GM12875 (cell line): ENCODE measurements around the gene S100A1.

Experiments used
- H3K4me3 ChIP-seq: one replicate; pipeline ENCODE4 v1.5.1; 2011; ENCODE audit warnings: low read depth, low read length, control low read depth
- TF ChIP-seq, protein P1 (sequence below): IDR thresholded peaks from 2 replicates; pipeline ENCODE4 v1.5.1; 2011; ENCODE audit warnings: low read depth, mild to moderate bottlenecking, control low read depth, inconsistent platforms, low read length, moderate library complexity, borderline replicate concordance; ENCODE audit not compliant: insufficient read depth

Gene S100A1

GRCh38 chr1:153615406-153615805, 12.8 kb upstream of the S100A1 start:
- no peak overlapping the region for H3K4me3 ChIP-seq
- TF ChIP-seq, protein P1, sequence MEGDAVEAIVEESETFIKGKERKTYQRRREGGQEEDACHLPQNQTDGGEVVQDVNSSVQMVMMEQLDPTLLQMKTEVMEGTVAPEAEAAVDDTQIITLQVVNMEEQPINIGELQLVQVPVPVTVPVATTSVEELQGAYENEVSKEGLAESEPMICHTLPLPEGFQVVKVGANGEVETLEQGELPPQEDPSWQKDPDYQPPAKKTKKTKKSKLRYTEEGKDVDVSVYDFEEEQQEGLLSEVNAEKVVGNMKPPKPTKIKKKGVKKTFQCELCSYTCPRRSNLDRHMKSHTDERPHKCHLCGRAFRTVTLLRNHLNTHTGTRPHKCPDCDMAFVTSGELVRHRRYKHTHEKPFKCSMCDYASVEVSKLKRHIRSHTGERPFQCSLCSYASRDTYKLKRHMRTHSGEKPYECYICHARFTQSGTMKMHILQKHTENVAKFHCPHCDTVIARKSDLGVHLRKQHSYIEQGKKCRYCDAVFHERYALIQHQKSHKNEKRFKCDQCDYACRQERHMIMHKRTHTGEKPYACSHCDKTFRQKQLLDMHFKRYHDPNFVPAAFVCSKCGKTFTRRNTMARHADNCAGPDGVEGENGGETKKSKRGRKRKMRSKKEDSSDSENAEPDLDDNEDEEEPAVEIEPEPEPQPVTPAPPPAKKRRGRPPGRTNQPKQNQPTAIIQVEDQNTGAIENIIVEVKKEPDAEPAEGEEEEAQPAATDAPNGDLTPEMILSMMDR = no peak

GRCh38 chr1:153616144-153616916, 11.9 kb upstream of the S100A1 start, which contains the start of gene S100A14:
S100A14 (minus strand) TSS chr1:153616325; CDS start chr1:153615858, 467 bp downstream.
- no peak within 1 kb of the TSS for H3K4me3 ChIP-seq
- TF ChIP-seq, protein P1 = no peak

GRCh38 chr1:153616917-153617311, 11.3 kb upstream of the S100A1 start:
- TF ChIP-seq, protein P1 = no peak
- H3K4me3 ChIP-seq = no peak overlapping the region

DNA sequence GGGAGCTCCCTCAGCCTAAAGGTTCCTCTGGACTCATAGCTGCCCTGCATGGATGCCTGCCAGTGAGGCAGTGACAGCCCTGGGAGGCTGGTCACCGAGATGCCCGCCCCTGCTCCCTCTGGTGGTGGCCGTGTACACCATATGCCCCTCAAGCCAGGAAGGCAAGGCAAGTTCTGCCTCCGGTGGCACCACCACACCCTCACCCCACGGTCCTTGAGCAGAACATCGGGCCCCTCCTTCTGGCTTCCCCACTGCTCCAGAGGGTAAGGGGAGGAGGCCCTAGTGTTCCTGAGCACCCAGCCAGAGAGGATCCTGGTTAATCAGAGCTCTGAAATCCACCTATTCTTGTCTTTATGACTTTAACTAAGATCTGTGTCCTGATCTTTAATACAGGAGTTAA, 10.6 kb upstream of the S100A1 start:
- H3K4me3 ChIP-seq = no peak overlapping the region
- TF ChIP-seq, protein P1 = peak; percentile 77

- TF ChIP-seq, protein P1 = no peak
- no peak overlapping the region for H3K4me3 ChIP-seq
Observed at GRCh38 chr1:153619171-153619570, 9.1 kb upstream of the S100A1 start.

GRCh38 chr1:153623101-153623500, 5.1 kb upstream of the S100A1 start:
- TF ChIP-seq, protein P1 = no peak
- no peak overlapping the region for H3K4me3 ChIP-seq

DNA sequence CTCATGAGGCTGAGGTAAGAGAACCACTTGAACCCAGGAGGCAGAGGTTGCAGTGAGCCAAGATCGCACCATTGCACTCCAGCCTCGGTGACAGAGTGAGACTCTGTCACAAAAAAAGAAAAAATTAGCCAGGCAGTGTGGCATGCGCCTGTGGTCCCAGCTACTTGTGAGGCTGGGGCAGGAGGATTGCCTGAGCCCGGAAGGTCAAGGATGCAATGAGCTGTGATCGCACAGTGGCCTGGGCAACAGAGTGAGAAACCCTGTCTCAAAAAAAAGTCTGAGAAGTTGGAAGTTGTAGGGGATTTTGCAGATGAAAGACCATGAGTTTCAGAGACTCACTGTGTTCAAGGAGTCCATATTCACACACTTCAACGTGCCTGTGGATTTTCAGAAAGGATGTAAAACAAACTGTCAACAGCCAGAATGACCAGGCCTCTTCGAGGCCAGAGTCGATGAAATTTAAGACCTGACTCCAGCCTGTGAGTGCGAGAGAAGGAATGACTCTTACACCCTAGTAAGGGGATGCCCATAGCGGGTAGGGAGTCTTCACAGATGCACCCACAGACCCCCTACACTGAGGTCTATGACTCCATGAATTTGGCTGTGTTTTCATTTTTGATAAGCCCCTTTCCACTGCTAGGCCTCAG, 3.1 kb upstream of the S100A1 start:
- TF ChIP-seq, protein P1 = no peak
- H3K4me3 ChIP-seq = no peak overlapping the region
